Fibroblast of lung (primary cell): ENCODE results near the gene STMN1. TPM values are rescaled to one million over a fixed set of nuclear protein-coding genes. Genes with fewer than 3 reads are reported as not detected.

Experiments used
- DNase-seq, 2 donors: peaks; one replicate each; pipeline versions ENCODE4 v3.0.0 to v3.0.0-alpha.2; 2010; ENCODE audit warnings: low read depth in 2 of 2
- H2AFZ ChIP-seq: 2 replicates; pipeline ENCODE4 v1.5.1; 2012; ENCODE audit warnings: low read length, control low read depth, inconsistent platforms
- H3K27ac ChIP-seq: 2 replicates; pipeline ENCODE4 v1.5.1; 2011; ENCODE audit warnings: low read length, control low read depth; ENCODE audit not compliant: insufficient read depth
- H3K27me3 ChIP-seq: 2 replicates; pipeline ENCODE4 v1.5.1; 2011; ENCODE audit warnings: mild to moderate bottlenecking, low read length; ENCODE audit not compliant: control insufficient read depth, insufficient read depth
- H3K36me3 ChIP-seq: 2 replicates; pipeline ENCODE4 v1.5.1; 2011; ENCODE audit warnings: low read length; ENCODE audit not compliant: control insufficient read depth, insufficient read depth
- H3K4me1 ChIP-seq: 2 replicates; pipeline ENCODE4 v1.5.1; 2011; ENCODE audit warnings: low read length; ENCODE audit not compliant: control insufficient read depth, insufficient read depth; ENCODE audit errors: extremely low read depth
- H3K4me2 ChIP-seq: 2 replicates; pipeline ENCODE4 v1.5.1; 2011; ENCODE audit warnings: low read length, control low read depth; ENCODE audit not compliant: insufficient read depth; ENCODE audit errors: extremely low read depth
- H3K4me3 ChIP-seq, 4 experiments: fragments of 200-600 bp in 1 of 4; sonication (generic) in 1 of 4; replicated peaks in 1 of 4; 2 replicates each; pipeline ENCODE4 v1.5.1; 2011 to 2016; ENCODE audit warnings: low read length in 4 of 4, low read depth in 3 of 4, mild to moderate bottlenecking in 3 of 4, control low read depth in 2 of 4, inconsistent platforms in 1 of 4, mixed read lengths in 1 of 4; ENCODE audit not compliant: insufficient read depth in 1 of 4; ENCODE audit errors: control extremely low read depth in 1 of 4
- H3K79me2 ChIP-seq: 2 replicates; pipeline ENCODE4 v1.5.1; 2012; ENCODE audit warnings: mild to moderate bottlenecking, low read length, inconsistent platforms; ENCODE audit not compliant: control insufficient read depth, insufficient read depth
- H3K9ac ChIP-seq: 2 replicates; pipeline ENCODE4 v1.5.1; 2011; ENCODE audit warnings: mild to moderate bottlenecking, low read length, control low read depth; ENCODE audit not compliant: insufficient read depth
- H3K9me3 ChIP-seq: 2 replicates; pipeline ENCODE4 v1.5.1; 2012; ENCODE audit warnings: low read depth, low read length; ENCODE audit not compliant: control insufficient read depth, insufficient read depth
- H4K20me1 ChIP-seq: 2 replicates; pipeline ENCODE4 v1.5.1; 2011; ENCODE audit warnings: low read length; ENCODE audit not compliant: control insufficient read depth, insufficient read depth; ENCODE audit errors: extremely low read depth
- CTCF ChIP-seq, 2 donors: IDR thresholded peaks in 1 of 2; conservative IDR thresholded peaks in 1 of 2; 1 replicate in 1 of 2; 2 replicates in 1 of 2; pipeline ENCODE4 v1.5.1; 2011 to 2012; ENCODE audit warnings: low read length in 2 of 2, control low read depth in 1 of 2, inconsistent platforms in 1 of 2, low read depth in 1 of 2, mild to moderate bottlenecking in 1 of 2
- EZH2 ChIP-seq: IDR thresholded peaks from 2 replicates; pipeline ENCODE4 v1.5.1; 2012; ENCODE audit warnings: low read length, control low read depth, mild to moderate bottlenecking; ENCODE audit errors: missing control alignments
- polyA plus RNA-seq, 2 donors: library from polyadenylated mRNA; depleted of rRNA in 1 of 2; stranded (reverse) in 1 of 2; unstranded in 1 of 2; fragments of >200 nt; gene quantifications; 2 replicates each; pipeline ENCODE4 v1.2.1, GENCODE V29; 2011 to 2012; ENCODE audit warnings: missing spikeins in 1 of 2
- total RNA-seq: library from RNA; depleted of rRNA; stranded (reverse); fragments of >200 nt; gene quantifications from 2 replicates; pipeline ENCODE4 v1.2.1, GENCODE V29; 2014

Gene STMN1
- total and polyA plus RNA-seq, 2 donors (not counting 1 experiment from before 2014, with no cell fraction given), result 90.7 to 94.7 TPM

GRCh38 chr1:25864434-25864833 is 41.8 kb downstream of the STMN1 start:
- H3K27me3 ChIP-seq, result no peaks in the 10 kb centered on the region
- no peak overlapping the region for H3K9ac ChIP-seq
- H3K4me3 ChIP-seq, result no peak overlapping the region
- TF ChIP-seq EZH2, result no peak
- no peak for TF ChIP-seq CTCF (conservative IDR thresholded peaks at IDR 0.05 in 1 of 2, IDR thresholded peaks at IDR 0.05 in 1 of 2; ENCODE audit: low read depth in 1 of 2, low read length in 2 of 2)
- no peaks in the 10 kb centered on the region for H3K79me2 ChIP-seq
- H2AFZ ChIP-seq, result no peak overlapping the region
- H3K4me2 ChIP-seq, result no peak overlapping the region
- H3K27ac ChIP-seq, result no peak overlapping the region
- no peak for DNase-seq
- H3K36me3 ChIP-seq, result peaks cover 7% of the 10 kb centered on the region
- no peaks in the 10 kb centered on the region for H4K20me1 ChIP-seq
- no peaks in the 10 kb centered on the region for H3K9me3 ChIP-seq
- H3K4me1 ChIP-seq, result no peaks in the 10 kb centered on the region

GRCh38 chr1:25863486-25864262 is 42.5 kb downstream of the STMN1 start:
- Histone ChIP-seq H3K27me3 (no peaks in the 10 kb centered on the region), H3K4me2 (no peak overlapping the region), H4K20me1 (no peaks in the 10 kb centered on the region), H2AFZ (no peak overlapping the region), H3K36me3 (peaks cover 7% of the 10 kb centered on the region), H3K4me3 (no peak overlapping the region), H3K79me2 (peaks cover 3% of the 10 kb centered on the region), H3K27ac (no peak overlapping the region), H3K9ac (no peak overlapping the region), H3K4me1 (peaks cover 2% of the 10 kb centered on the region), H3K9me3 (no peaks in the 10 kb centered on the region)
- TF ChIP-seq CTCF (conservative IDR thresholded peaks at IDR 0.05 in 1 of 2, IDR thresholded peaks at IDR 0.05 in 1 of 2; ENCODE audit: low read depth in 1 of 2, low read length in 2 of 2) (no peak), EZH2 (no peak)
- DNase-seq, result no peak

- peaks cover 5% of the 10 kb centered on the region for H3K79me2 ChIP-seq
- no peak overlapping the region for H3K27ac ChIP-seq
- TF ChIP-seq EZH2, result no peak
- no peak for TF ChIP-seq CTCF (conservative IDR thresholded peaks at IDR 0.05 in 1 of 2, IDR thresholded peaks at IDR 0.05 in 1 of 2; ENCODE audit: low read depth in 1 of 2, low read length in 2 of 2)
- H3K4me2 ChIP-seq, result no peak overlapping the region
- no peaks in the 10 kb centered on the region for H4K20me1 ChIP-seq
- DNase-seq, result no peak
- no peak overlapping the region for H3K9ac ChIP-seq
- no peaks in the 10 kb centered on the region for H3K27me3 ChIP-seq
- H3K36me3 ChIP-seq, result peaks cover 7% of the 10 kb centered on the region
- no peak overlapping the region for H2AFZ ChIP-seq
- H3K9me3 ChIP-seq, result no peaks in the 10 kb centered on the region
- H3K4me3 ChIP-seq, result no peak overlapping the region
- peaks cover 4% of the 10 kb centered on the region for H3K4me1 ChIP-seq
Observed at GRCh38 chr1:25862785-25863485, 43.3 kb downstream of the STMN1 start.
